Measurements from ENCODE around the gene RAPGEF3.

The RAPGEF3 gene

GRCh38 chr12:47717443-47718193 lies 41.1 kb downstream of the RAPGEF3 start:
- DNase-seq: peak; percentile 59

DNA sequence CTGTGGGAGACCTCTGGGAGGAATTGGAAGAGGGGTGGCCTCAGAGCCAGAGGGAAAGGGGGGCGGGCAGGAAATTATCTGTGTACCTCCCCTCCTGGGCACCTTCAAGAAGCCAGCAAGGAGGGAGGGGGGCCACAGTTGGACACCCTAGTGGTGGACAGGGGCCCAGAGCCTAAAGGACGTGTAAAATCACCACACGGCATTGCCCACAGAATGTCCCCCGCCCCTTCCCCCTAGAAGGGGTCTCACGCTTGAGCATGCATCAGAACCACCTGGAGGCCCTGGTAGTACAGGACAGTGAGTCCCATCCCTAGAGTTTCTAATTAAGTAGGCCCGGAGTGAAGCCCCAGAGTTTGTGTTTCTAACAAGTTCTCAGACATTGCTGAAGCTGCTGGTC lies 41.6 kb downstream of the RAPGEF3 start:
- no peak for DNase-seq

DNA sequence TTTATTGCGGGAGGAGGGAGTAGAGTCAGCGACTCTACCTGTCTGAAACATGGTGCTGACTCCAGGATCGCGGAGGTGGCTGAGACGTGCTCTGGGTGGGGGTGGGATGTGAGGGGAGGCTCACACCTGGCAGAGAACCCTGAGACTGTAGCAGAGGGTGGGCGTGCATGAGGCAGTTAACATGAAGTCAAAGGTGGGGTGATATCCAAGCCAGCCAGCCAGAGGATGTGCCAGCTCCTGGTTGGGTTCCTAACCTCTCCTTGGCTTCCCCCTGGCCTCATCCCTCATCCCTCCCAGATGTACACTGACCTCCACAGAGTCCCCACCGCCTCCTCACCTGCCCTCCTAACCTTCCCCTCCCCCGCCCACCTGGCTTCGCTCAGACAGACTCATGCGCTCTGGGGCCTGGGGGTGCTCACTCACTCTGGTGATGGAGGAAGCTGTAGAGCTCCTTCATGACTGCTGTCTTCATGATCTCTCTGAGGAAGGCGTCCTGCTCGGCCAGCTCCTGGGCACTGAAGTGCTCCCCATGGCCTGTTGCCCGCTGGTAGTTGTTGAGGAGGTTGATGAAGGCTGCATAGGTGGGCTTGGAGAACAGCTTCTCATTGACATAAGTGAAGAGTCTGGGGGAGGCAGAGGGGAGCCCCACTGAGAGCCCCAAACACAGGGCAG lies 42.7 kb downstream of the RAPGEF3 start:
- DNase-seq: no peak

- peak; percentile 19 for DNase-seq
These were observed 43.2 kb downstream of the RAPGEF3 start for GRCh38 chr12:47715393-47715876.

DNA sequence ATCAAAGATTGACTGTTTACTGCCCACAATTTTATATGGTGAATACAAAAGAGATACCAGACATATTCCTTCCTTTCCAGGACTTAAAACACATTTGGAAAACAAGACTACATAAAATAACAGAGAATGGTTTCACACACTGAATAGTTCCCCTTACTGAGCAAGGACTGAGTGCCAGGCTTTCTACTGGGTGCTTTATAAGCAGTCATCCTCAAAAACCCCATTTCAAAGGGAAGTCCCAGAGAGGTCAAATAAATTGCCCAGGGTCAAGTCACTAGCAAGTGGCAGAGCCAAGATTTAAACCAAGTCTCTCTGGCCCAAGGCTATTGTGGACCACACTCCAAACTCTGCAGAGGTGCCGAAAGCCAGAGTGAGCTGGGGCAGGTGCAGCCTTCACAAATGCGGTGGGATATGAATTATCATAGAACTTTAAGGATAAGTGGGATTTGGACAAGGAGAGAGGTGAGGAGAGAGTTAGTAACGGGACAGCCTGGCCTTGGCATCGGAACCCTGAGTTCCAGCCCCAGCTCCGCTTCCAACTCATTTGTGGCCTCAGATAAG lies 43.8 kb downstream of the RAPGEF3 start:
- no peak for DNase-seq

GRCh38 chr12:47712171-47712570 lies 46.5 kb downstream of the RAPGEF3 start:
- no peak for DNase-seq

DNA sequence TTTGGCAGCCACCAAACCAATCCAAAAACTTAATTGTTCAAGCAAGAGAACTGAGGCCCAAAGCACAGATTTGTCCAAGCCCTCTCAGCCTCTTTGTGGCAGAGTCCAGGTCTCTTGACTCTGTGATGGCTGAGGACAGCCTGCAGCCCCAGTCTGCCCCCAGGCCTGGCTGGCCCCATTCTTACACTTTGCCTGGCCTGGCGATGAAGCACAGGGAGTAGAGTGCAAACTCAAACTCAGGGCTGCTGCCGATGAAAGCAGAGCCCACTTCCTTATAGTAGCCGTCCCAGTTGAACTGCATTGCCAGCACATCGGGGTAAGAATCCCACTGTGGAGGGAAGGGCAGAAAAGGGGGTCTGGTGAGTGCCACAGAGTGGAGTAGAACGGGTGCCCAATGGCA lies 47.2 kb downstream of the RAPGEF3 start:
- no peak for DNase-seq

- no peak for DNase-seq
These were observed 48.4 kb downstream of the RAPGEF3 start for GRCh38 chr12:47710278-47710677.

DNA sequence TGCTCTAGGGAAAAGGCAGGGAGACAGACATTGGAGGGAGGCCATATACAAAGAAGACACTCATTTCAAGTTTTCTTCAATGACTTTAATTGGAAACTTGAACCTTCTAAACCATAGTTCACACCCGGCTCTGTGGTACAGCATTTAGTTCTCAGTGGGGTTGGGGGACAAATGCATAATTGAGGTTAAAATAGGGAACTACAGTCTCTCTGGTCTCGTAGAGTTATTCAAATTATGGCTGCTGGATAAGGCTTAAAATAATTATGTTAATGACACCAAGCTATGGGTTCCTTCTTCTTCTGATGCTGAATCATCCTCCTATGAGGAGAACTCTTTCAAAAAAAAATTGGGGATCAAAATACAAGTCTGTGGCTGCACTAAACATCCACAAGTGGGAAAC lies 49.0 kb downstream of the RAPGEF3 start:
- no peak for DNase-seq

- no peak for DNase-seq
These were observed 49.4 kb downstream of the RAPGEF3 start for GRCh38 chr12:47709237-47709636.

- DNase-seq: no peak
These were observed 50.7 kb downstream of the RAPGEF3 start for GRCh38 chr12:47707905-47708543.

DNA sequence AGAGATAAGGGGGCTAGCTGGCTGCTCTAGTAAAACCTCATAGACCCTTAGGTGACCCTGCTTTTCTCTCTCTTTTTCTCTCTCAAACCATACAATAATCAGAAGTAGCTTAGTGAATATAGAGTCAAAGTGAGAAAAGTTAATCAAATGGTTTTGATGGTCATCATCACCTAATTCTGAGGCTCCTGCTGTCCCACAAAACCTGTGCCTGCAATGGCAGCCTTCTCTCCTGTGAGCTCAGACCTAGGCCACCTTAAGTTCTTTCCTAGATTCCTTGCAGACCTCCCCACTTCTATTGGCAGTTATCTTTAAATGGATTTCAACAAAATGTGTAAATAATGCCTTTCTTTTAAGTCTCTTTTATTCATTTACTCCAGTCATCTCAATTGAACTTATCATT lies 51.3 kb downstream of the RAPGEF3 start:
- DNase-seq: no peak

GRCh38 chr12:47705566-47706425 lies 52.9 kb downstream of the RAPGEF3 start, which contains the start of gene RPAP3:
Gene RPAP3, minus strand, starts transcription at chr12:47706030. Its CDS starts 3,190 bp downstream, at chr12:47702840.
- DNase-seq: peak; percentile 20

- DNase-seq: no peak
These were observed 53.5 kb downstream of the RAPGEF3 start for GRCh38 chr12:47705229-47705565.

DNA sequence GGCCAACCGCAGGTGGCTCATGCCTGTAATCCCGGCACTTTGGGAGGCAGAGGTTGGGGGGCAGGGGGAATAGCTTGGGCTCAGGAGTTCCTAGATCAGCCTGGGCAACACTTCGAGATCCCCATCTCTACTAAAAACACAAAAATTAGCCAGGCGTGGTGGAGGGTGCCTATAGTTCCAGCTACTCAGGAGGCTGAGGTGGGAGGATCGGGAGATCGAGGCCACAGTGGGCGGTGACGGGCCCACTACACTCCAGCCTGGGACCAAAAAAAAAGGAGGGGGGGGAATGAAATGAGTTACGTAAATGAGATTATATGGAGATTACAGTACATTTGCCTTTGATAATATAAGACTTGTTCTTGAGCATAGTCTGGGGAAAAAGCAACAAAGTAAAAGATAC lies 54.0 kb downstream of the RAPGEF3 start:
- DNase-seq: no peak

- DNase-seq: no peak
These were observed 58.4 kb downstream of the RAPGEF3 start for GRCh38 chr12:47700263-47700662.

DNA sequence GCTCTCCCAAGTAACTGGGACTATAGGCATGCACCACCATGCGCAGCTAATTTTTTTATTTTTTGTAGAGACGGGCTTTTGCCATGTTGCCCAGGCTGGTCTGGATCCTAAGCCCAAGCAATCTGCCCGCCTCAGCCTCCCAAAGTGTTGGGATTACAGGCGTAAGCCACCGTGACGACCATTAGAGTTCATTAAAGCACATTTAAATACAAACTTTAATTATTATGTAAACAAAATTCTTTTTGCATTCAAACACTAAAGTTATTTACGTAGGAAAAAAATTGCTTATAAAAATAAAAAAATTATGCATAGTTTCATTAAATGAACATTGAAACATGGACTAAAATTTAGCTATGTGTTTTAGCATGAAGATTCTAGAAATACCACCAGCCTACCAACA lies 60.0 kb downstream of the RAPGEF3 start:
- no peak for DNase-seq

DNA sequence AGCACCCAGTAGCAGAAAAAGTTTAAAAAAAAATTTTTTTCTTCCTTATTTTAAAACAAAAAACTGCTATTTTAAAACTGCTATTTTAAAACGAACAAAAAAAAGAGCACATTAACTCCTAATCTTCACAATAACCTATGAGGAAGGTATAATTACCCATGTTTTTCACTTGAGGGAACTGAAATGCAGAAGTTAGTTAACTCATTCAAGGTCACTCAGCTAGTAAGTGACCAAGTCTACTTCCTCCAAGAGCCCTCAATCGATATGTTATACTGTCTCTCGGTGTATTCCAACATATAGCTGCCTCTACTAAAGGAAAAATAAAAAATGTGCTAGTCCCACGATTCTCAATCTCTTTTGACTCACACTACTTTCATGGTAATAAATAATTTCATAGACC lies 60.6 kb downstream of the RAPGEF3 start:
- DNase-seq: no peak

- no peak for DNase-seq
These were observed 69.5 kb downstream of the RAPGEF3 start for GRCh38 chr12:47689215-47689614.

DNA sequence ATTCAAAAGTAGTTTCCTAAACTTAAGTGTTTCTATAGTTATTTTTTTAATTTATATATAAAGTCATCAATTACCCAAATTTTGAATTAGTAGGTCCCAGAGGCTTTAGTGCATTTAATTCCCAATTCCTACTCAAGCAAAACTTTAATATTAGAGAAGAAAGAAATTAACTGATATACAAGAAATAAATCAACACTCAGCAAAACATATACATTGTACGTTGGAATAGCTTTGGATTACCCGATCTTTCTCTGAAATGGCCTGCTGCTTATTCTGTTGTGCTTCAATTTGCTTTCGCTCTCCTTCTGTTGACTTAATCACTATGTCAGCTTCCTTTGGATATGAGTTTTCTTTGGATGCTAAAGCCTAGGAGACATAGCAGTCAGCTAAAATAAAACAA lies 71.0 kb downstream of the RAPGEF3 start:
- no peak for DNase-seq

DNA sequence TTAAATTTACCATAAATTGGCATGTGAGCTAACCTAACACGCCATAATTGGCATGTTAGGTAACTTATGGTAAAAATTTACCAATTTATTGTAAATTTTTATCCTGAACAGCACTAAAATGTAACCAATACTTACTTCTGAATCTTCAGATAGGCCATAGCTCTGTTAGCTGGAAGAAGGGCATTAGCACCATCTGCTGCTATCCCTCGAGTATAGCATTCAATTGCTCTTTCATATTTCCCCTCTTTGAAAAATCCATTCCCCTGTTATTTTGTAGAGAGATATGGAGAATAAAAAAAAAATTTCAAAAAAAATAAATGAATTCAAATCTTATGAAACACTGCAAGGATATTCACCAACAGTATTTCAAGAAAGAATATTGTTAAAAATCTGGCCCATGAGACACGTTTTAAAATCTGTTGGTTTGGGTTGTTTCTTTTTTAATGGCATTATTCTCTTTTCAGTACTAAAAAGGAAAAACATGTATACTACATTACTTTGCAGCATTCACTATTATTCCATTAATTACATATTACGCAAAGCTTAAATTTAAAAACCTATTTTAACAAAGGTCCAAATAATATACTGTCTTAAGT lies 71.9 kb downstream of the RAPGEF3 start:
- DNase-seq: no peak
